H1 (cell line): ENCODE data around the gene LENG1. TPM values are rescaled to one million over a fixed set of nuclear protein-coding genes. Genes with fewer than 3 reads are reported as not detected.

Experiments used
- CTCF ChIA-PET: fragments of 300-600 bp; sonication (Branson Sonifier 250); formaldehyde crosslinking; loops from one replicate; lab custom pipeline; 2021; ENCODE audit not compliant: partially characterized antibody; lab: Charles Lee
- POLR2A ChIA-PET: fragments of 300-600 bp; sonication (Branson Sonifier 250); formaldehyde crosslinking; loops from one replicate; lab custom pipeline; 2021; ENCODE audit warnings: inconsistent platforms; ENCODE audit not compliant: partially characterized antibody; lab: Charles Lee
- DNase-seq, 2 experiments: peaks; one replicate each; pipeline versions ENCODE4 v3.0.0 to v3.0.0-alpha.2; 2010 to 2022; ENCODE audit warnings: low spot score in 2 of 2, low read depth in 1 of 2, mixed read lengths in 1 of 2
- FAIRE-seq: peaks from 2 replicates; lab custom pipeline; 2011; peaks lifted over from hg19 to GRCh38; lab: Jason Lieb, UNC
- H2AFZ ChIP-seq: 2 replicates; pipeline ENCODE4 v1.8.1; 2012; ENCODE audit warnings: low read length, inconsistent platforms
- H2AK5ac ChIP-seq: 2 replicates; pipeline ENCODE4 v1.6.1; 2013; ENCODE audit warnings: low read depth, low read length
- H2BK120ac ChIP-seq: replicated peaks from 2 replicates; pipeline ENCODE3; 2013; ENCODE audit warnings: low read depth, low read length, inconsistent platforms
- H2BK12ac ChIP-seq: 2 replicates; pipeline ENCODE4 v1.6.1; 2013; ENCODE audit warnings: low read depth, low read length
- H2BK15ac ChIP-seq: 2 replicates; pipeline ENCODE4 v1.6.1; 2013; ENCODE audit warnings: low read length
- H2BK20ac ChIP-seq: 2 replicates; pipeline ENCODE4 v1.6.1; 2013; ENCODE audit warnings: low read length
- H2BK5ac ChIP-seq: 2 replicates; pipeline ENCODE4 v1.6.1; 2013; ENCODE audit warnings: low read depth, low read length
- H3K14ac ChIP-seq: 2 replicates; pipeline ENCODE4 v1.6.1; 2013; ENCODE audit warnings: inconsistent platforms; ENCODE audit not compliant: insufficient read length
- H3K18ac ChIP-seq: 2 replicates; pipeline ENCODE4 v1.6.1; 2013; ENCODE audit warnings: low read length; ENCODE audit errors: extremely low read depth
- H3K23ac ChIP-seq: 2 replicates; pipeline ENCODE4 v1.6.1; 2013; ENCODE audit warnings: inconsistent platforms; ENCODE audit not compliant: insufficient read length
- H3K23me2 ChIP-seq: 2 replicates; pipeline ENCODE4 v1.6.1; 2013; ENCODE audit warnings: low read depth, low read length
- H3K27ac ChIP-seq: 2 replicates; pipeline ENCODE4 v1.6.1; 2011; ENCODE audit warnings: low read depth, low read length, inconsistent platforms
- H3K27me3 ChIP-seq, 4 experiments: replicated peaks in 1 of 4; 1 replicate in 1 of 4; 2 replicates in 3 of 4; pipeline versions ENCODE4 v1.6.1 to v1.8.1; 2011 to 2013; ENCODE audit warnings: low read length in 3 of 4, mild to moderate bottlenecking in 3 of 4, inconsistent platforms in 2 of 4, mixed read lengths in 2 of 4, moderate library complexity in 1 of 4; ENCODE audit not compliant: control insufficient read depth in 3 of 4, insufficient read depth in 3 of 4; ENCODE audit errors: extremely low read depth in 1 of 4
- H3K36me3 ChIP-seq, 4 experiments: 2 replicates each; pipeline versions ENCODE4 v1.6.1 to v1.8.1; 2011 to 2013; ENCODE audit warnings: mild to moderate bottlenecking in 4 of 4, low read length in 3 of 4, moderate library complexity in 2 of 4, control low read depth in 1 of 4, inconsistent platforms in 1 of 4; ENCODE audit not compliant: insufficient read depth in 4 of 4, control insufficient read depth in 2 of 4
- H3K4ac ChIP-seq: replicated peaks from 2 replicates; pipeline ENCODE3; 2013; ENCODE audit warnings: low read length, low read depth, mixed read lengths, inconsistent platforms; ENCODE audit not compliant: insufficient read length
- H3K4me1 ChIP-seq, 4 experiments: replicated peaks in 1 of 4; 1 replicate in 1 of 4; 2 replicates in 3 of 4; pipeline versions ENCODE4 v1.6.1 to v1.8.1; 2011 to 2013; ENCODE audit warnings: low read length in 3 of 4, inconsistent platforms in 2 of 4, mixed read lengths in 1 of 4; ENCODE audit not compliant: insufficient read depth in 4 of 4, control insufficient read depth in 3 of 4
- H3K4me2 ChIP-seq, 2 experiments: 2 replicates each; pipeline versions ENCODE4 v1.6.1 to v1.8.1; 2011 to 2013; ENCODE audit warnings: low read depth in 2 of 2, low read length in 2 of 2, control low read depth in 1 of 2, inconsistent platforms in 1 of 2, mild to moderate bottlenecking in 1 of 2; ENCODE audit not compliant: insufficient read depth in 1 of 2
- H3K4me3 ChIP-seq, 4 experiments: fragments of 200-600, 300-600 bp in 1 of 4; sonication (generic), shearing (Covaris generic), sonication (Bioruptor Twin) in 1 of 4; 2 replicates each; pipeline versions ENCODE4 v1.5.1 to v1.8.1; 2011 to 2016; ENCODE audit warnings: low read length in 4 of 4, low read depth in 3 of 4, control low read depth in 2 of 4, inconsistent platforms in 2 of 4, mild to moderate bottlenecking in 2 of 4, mixed read lengths in 1 of 4, moderate library complexity in 1 of 4; ENCODE audit not compliant: insufficient read depth in 2 of 4; ENCODE audit errors: extremely low read depth in 1 of 4
- H3K56ac ChIP-seq: replicated peaks from 2 replicates; pipeline ENCODE3; 2013; ENCODE audit warnings: low read depth, mild to moderate bottlenecking, mixed read lengths, low read length, inconsistent platforms; ENCODE audit not compliant: insufficient read length
- H3K79me1 ChIP-seq: 2 replicates; pipeline ENCODE4 v1.6.1; 2013; ENCODE audit warnings: low read depth, low read length, control low read depth
- H3K79me2 ChIP-seq, 2 experiments: 2 replicates each; pipeline versions ENCODE4 v1.6.1 to v1.8.1; 2012 to 2013; ENCODE audit warnings: low read length in 2 of 2, mild to moderate bottlenecking in 2 of 2, inconsistent platforms in 1 of 2; ENCODE audit not compliant: insufficient read depth in 2 of 2, control insufficient read depth in 1 of 2
- H3K9ac ChIP-seq, 4 experiments: replicated peaks in 1 of 4; 1 replicate in 1 of 4; 2 replicates in 3 of 4; pipeline versions ENCODE4 v1.6.1 to v1.8.1; 2011 to 2013; ENCODE audit warnings: low read depth in 3 of 4, low read length in 3 of 4, control low read depth in 2 of 4, mild to moderate bottlenecking in 2 of 4, moderate library complexity in 2 of 4, inconsistent platforms in 1 of 4; ENCODE audit errors: extremely low read depth in 1 of 4
- H3K9me3 ChIP-seq, 2 experiments: 2 replicates each; pipeline versions ENCODE4 v1.6.1 to v1.8.1; 2012 to 2013; ENCODE audit warnings: mild to moderate bottlenecking in 2 of 2, moderate library complexity in 2 of 2, control low read depth in 1 of 2, inconsistent platforms in 1 of 2, low read depth in 1 of 2, low read length in 1 of 2, mixed read lengths in 1 of 2; ENCODE audit not compliant: insufficient read depth in 2 of 2
- H4K20me1 ChIP-seq, 2 experiments: replicated peaks in 1 of 2; 2 replicates each; pipeline versions ENCODE3 to v1.8.1; 2011 to 2013; ENCODE audit warnings: inconsistent platforms in 2 of 2, low read length in 2 of 2, mild to moderate bottlenecking in 1 of 2; ENCODE audit not compliant: insufficient read depth in 2 of 2, control insufficient read depth in 1 of 2
- H4K5ac ChIP-seq: 2 replicates; pipeline ENCODE4 v1.6.1; 2013; ENCODE audit warnings: low read length, low read depth, mixed read lengths, inconsistent platforms; ENCODE audit not compliant: insufficient read length
- H4K8ac ChIP-seq: 2 replicates; pipeline ENCODE4 v1.8.0; 2013; ENCODE audit warnings: mild to moderate bottlenecking, moderate library complexity, low read length, inconsistent platforms; ENCODE audit not compliant: insufficient read depth; ENCODE audit errors: extremely low read depth
- H4K91ac ChIP-seq: replicated peaks from 2 replicates; pipeline ENCODE3; 2013; ENCODE audit warnings: low read length, mixed read lengths, inconsistent platforms; ENCODE audit not compliant: insufficient read length
- BCL11A ChIP-seq, 2 experiments: IDR thresholded peaks; one replicate each; pipeline ENCODE4 v1.6.1; 2011; ENCODE audit warnings: low read depth in 2 of 2, low read length in 2 of 2, mild to moderate bottlenecking in 2 of 2
- CEBPB ChIP-seq: IDR thresholded peaks from 2 replicates; pipeline ENCODE4 v1.6.1; 2012; ENCODE audit warnings: low read depth, low read length
- EZH2 ChIP-seq: fragments of 200-600 bp; sonication (generic); IDR thresholded peaks from 2 replicates; pipeline ENCODE4 v1.7.1; 2012; ENCODE audit warnings: low read depth, mild to moderate bottlenecking, moderate library complexity, low read length, inconsistent platforms; ENCODE audit not compliant: severe bottlenecking
- FOSL1 ChIP-seq: IDR thresholded peaks from 2 replicates; pipeline ENCODE4 v1.6.1; 2011; ENCODE audit warnings: mild to moderate bottlenecking, low read depth, low read length, moderate library complexity; ENCODE audit not compliant: insufficient read depth
- GTF2F1 ChIP-seq: IDR thresholded peaks from 2 replicates; pipeline ENCODE4 v1.6.1; 2012; ENCODE audit warnings: low read depth, low read length, improper control_type of control experiment, borderline replicate concordance
- KDM1A ChIP-seq: fragments of 200-600, 300-600 bp; sonication (generic); IDR thresholded peaks from 2 replicates; pipeline ENCODE4 v1.7.1; 2016; ENCODE audit warnings: mild to moderate bottlenecking, low read length, borderline replicate concordance
- MAFK ChIP-seq: IDR thresholded peaks from 2 replicates; pipeline ENCODE4 v1.6.1; 2012; ENCODE audit warnings: low read depth, mild to moderate bottlenecking, improper control_type of control experiment, low read length
- POU5F1 ChIP-seq: IDR thresholded peaks from 2 replicates; pipeline ENCODE4 v1.6.1; 2011; ENCODE audit warnings: low read depth, mild to moderate bottlenecking, low read length, moderate library complexity
- SAP30 ChIP-seq: fragments of 300-600 bp; sonication (generic); IDR thresholded peaks from 2 replicates; pipeline ENCODE4 v1.7.1; 2012; ENCODE audit warnings: low read length, moderate library complexity, mild to moderate bottlenecking, inconsistent platforms; ENCODE audit not compliant: insufficient read depth, insufficient replicate concordance
- TAF7 ChIP-seq: optimal IDR thresholded peaks from 2 replicates; pipeline ENCODE3; 2011; ENCODE audit warnings: low read depth, mild to moderate bottlenecking, inconsistent platforms, low read length, moderate library complexity, borderline replicate concordance
- TBP ChIP-seq: IDR thresholded peaks from 2 replicates; pipeline ENCODE4 v1.6.1; 2011; ENCODE audit warnings: low read depth, low read length, improper control_type of control experiment
- TCF12 ChIP-seq: IDR thresholded peaks from 2 replicates; pipeline ENCODE4 v1.6.1; 2011; ENCODE audit warnings: low read depth, mild to moderate bottlenecking, low read length
- WGBS, 2 experiments: shearing (Covaris generic) in 1 of 2; methylation state at CpG; one replicate each; pipeline versions ENCODE4 v1.1.6 to v1.1.7; 2013 to 2015; ENCODE audit warnings: low lambda C conversion rate in 2 of 2, mixed read lengths in 2 of 2, inconsistent platforms in 1 of 2, low coverage in 1 of 2, missing lambda C conversion rate in 1 of 2; ENCODE audit not compliant: insufficient replicate concordance in 2 of 2, insufficient coverage in 1 of 2, insufficient read length in 1 of 2; ENCODE audit errors: extremely low coverage in 1 of 2, missing lambda C conversion rate in 1 of 2; 5-methylcytosine and 5-hydroxymethylcytosine counted together
- polyA plus RNA-seq, 7 experiments: library from polyadenylated mRNA; depleted of rRNA in 3 of 7; stranded (reverse) in 5 of 7; unstranded in 2 of 7; fragments of >200 nt in 5 of 7; fragments of 200-250 nt in 2 of 7; gene quantifications; 1 replicate in 5 of 7; 2 replicates in 1 of 7; 4 replicates in 1 of 7; pipeline versions ENCODE4 v1.2.1 to v1.2.3, GENCODE V29; 2011 to 2013; ENCODE audit warnings: missing spikeins in 2 of 7, mixed read lengths in 2 of 7
- total RNA-seq: library from RNA; stranded (reverse); fragmentation: NEBNext Ultra II Directional; extraction: Animal tissue kit (Norgen Biotek cat#: 25700); gene quantifications from 2 replicates; pipeline ENCODE4 v1.2.1, GENCODE V29; 2021

Gene LENG1
- total and polyA plus RNA-seq, 2 of the 8 experiments (the other 6 are each of a cell fraction or from before 2014, with no cell fraction given): 1.2 to 4.4 TPM

DNA sequence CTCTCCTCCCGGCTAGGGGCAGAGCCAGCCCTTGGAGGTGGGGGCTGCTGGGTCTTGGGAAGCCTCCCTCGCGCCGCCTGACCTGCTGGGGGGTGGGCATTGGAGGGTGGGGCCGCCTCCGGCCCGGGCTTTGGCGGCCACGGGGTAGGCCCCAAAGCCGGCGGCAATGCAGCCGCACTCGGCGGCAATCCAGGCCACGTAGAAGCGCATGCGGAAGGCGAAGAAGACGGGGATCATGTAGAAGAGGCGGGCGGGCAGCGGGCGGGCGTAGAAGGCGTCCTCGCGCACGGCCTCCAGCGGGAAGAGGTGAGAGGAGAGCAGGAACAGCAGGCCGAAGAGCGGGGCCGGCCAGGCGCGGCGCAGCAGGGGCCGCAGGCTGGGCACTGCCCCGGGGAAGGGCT, 21.2 kb upstream of the LENG1 start:
- H3K4me3 ChIP-seq: no peak overlapping the region
- H4K20me1 ChIP-seq: peaks cover 10 to 15% of the 10 kb centered on the region in 2 experiments
- peak overlapping the region; percentile 17; the same call in 1 of the 2 replicates for H3K27ac ChIP-seq
- no peak overlapping the region for H2BK120ac ChIP-seq
- H3K56ac ChIP-seq: no peak overlapping the region
- no peaks in the 10 kb centered on the region for H3K9me3 ChIP-seq
- H4K91ac ChIP-seq: no peak overlapping the region
- H2AK5ac ChIP-seq: no peak overlapping the region
- 89% methylated on average over 1 of the region's 37 CpGs; no CpG with 5 or more reads in 1 of the 2 experiments for WGBS, 2 experiments
- no peak overlapping the region for H2AFZ ChIP-seq
- no peak for DNase-seq
- H2BK5ac ChIP-seq: no peak overlapping the region
- H3K9ac ChIP-seq: no peak overlapping the region; a peak in 1 of 7 replicates
- no peak overlapping the region for H2BK20ac ChIP-seq
- H3K27me3 ChIP-seq: no peaks in the 10 kb centered on the region
- no peak for FAIRE-seq
- no peak overlapping the region for H4K5ac ChIP-seq
- H4K8ac ChIP-seq: peak overlapping the region; percentile 16; the same call in 1 of the 2 replicates
- H3K18ac ChIP-seq: no peak overlapping the region
- H3K4me2 ChIP-seq: no peak overlapping the region
- H3K14ac ChIP-seq: no peak overlapping the region
- no peak overlapping the region for H3K4ac ChIP-seq
- H3K4me1 ChIP-seq: peaks cover 0 to 7% (median 3%) of the 10 kb centered on the region in 4 experiments; a peak in 5 of 7 replicates
- H3K23ac ChIP-seq: no peak overlapping the region
- POLR2A ChIA-PET: interaction anchor here (1.2 to 28.7 kb wide), 3 partner anchors 8 to 27 kb away, joined by 4 to 909 read pairs (median 23); partner anchors contain the start of genes MBOAT7 and RPS9
- no peaks in the 10 kb centered on the region; the same call in 1 of the 2 replicates for H3K23me2 ChIP-seq
- H3K79me2 ChIP-seq: no peaks in the 10 kb centered on the region
- no peak overlapping the region for H2BK15ac ChIP-seq
- H3K36me3 ChIP-seq: peaks cover 6 to 11% (median 7%) of the 10 kb centered on the region in 4 experiments; a peak in 6 of 8 replicates
- CTCF ChIA-PET: interaction anchor here (1.0 to 1.9 kb wide), 9 partner anchors 8 to 84 kb away, joined by 3 to 7 read pairs (median 4); partner anchors contain the start of genes LENG1 and MBOAT7
- no peak overlapping the region for H2BK12ac ChIP-seq
- H3K79me1 ChIP-seq: no peaks in the 10 kb centered on the region
- TF ChIP-seq POU5F1 (no peak), GTF2F1 (no peak), EZH2 (no peak), TCF12 (no peak), CEBPB (no peak), TBP (no peak), FOSL1 (no peak), BCL11A (IDR thresholded peaks at IDR 0.05; ENCODE audit: low read depth in 2 of 2, low read length in 2 of 2) (no peak), KDM1A (no peak), MAFK (no peak), SAP30 (no peak), TAF7 (no peak)
